Neural cell (in vitro differentiated cells): ENCODE measurements around the gene TTC13. TPM values are rescaled to one million over a fixed set of nuclear protein-coding genes. Genes with fewer than 3 reads are reported as not detected.

Experiments
- H2AFZ ChIP-seq: fragments of 200-600, 300-800 bp; sonication (generic), shearing (Covaris generic); 2 replicates; pipeline ENCODE4 v1.6.0; 2014; ENCODE audit warnings: low read depth, mild to moderate bottlenecking, antibody characterized with exemption, low read length, moderate library complexity
- H3F3A ChIP-seq: fragments of 200-600 bp; shearing (Covaris generic); 2 replicates; pipeline ENCODE4 v1.6.1; 2016; ENCODE audit warnings: mild to moderate bottlenecking, moderate library complexity, mixed read lengths, antibody characterized with exemption, low read length; ENCODE audit not compliant: insufficient read depth, poor library complexity, severe bottlenecking
- H3K27ac ChIP-seq: fragments of 200-600, 300-800 bp; sonication (generic), shearing (Covaris generic); 2 replicates; pipeline ENCODE4 v1.5.1; 2014; ENCODE audit warnings: mild to moderate bottlenecking, low read length, moderate library complexity
- H3K27me3 ChIP-seq: fragments of 300-800, 200-600 bp; sonication (generic), shearing (Covaris generic); 2 replicates; pipeline ENCODE4 v1.6.0; 2014; ENCODE audit warnings: mild to moderate bottlenecking, low read depth, low read length, moderate library complexity; ENCODE audit not compliant: insufficient read depth
- H3K36me3 ChIP-seq: fragments of 300-800, 200-600 bp; sonication (generic), shearing (Covaris generic); 2 replicates; pipeline ENCODE4 v1.5.1; 2014; ENCODE audit warnings: mild to moderate bottlenecking, antibody characterized with exemption, low read length, moderate library complexity; ENCODE audit not compliant: insufficient read depth
- H3K4me2 ChIP-seq: fragments of 300-800, 200-600 bp; sonication (generic), shearing (Covaris generic); 2 replicates; pipeline ENCODE4 v1.6.0; 2014; ENCODE audit warnings: mild to moderate bottlenecking, low read length
- H3K4me3 ChIP-seq: fragments of 300-800, 200-600 bp; sonication (generic), shearing (Covaris generic); 2 replicates; pipeline ENCODE4 v1.5.1; 2014; ENCODE audit warnings: mild to moderate bottlenecking, low read length, moderate library complexity
- H3K79me2 ChIP-seq: fragments of 200-600 bp; shearing (Covaris generic); replicated peaks from 2 replicates; pipeline ENCODE4 v1.6.0; 2014; ENCODE audit warnings: mild to moderate bottlenecking, low read length, moderate library complexity; ENCODE audit not compliant: insufficient read depth
- H3K9ac ChIP-seq: fragments of 300-800, 200-600 bp; sonication (generic), shearing (Covaris generic); 2 replicates; pipeline ENCODE4 v1.6.1; 2016; ENCODE audit warnings: mild to moderate bottlenecking, low read length, mixed read lengths
- H3K9me2 ChIP-seq: fragments of 200-600 bp; shearing (Covaris generic); 2 replicates; pipeline ENCODE4 v1.6.1; 2016; ENCODE audit warnings: mild to moderate bottlenecking, low read length, mixed read lengths; ENCODE audit not compliant: insufficient read depth
- H3K9me3 ChIP-seq: fragments of 200-600, 300-800 bp; sonication (generic), shearing (Covaris generic); 2 replicates; pipeline ENCODE4 v1.6.1; 2016; ENCODE audit warnings: mild to moderate bottlenecking, mixed run types, low read length, moderate library complexity, mixed read lengths
- H4K20me1 ChIP-seq: fragments of 200-600 bp; shearing (Covaris generic); 2 replicates; pipeline ENCODE4 v1.6.1; 2016; ENCODE audit warnings: mild to moderate bottlenecking, mixed run types; ENCODE audit not compliant: insufficient read depth
- EP300 ChIP-seq: fragments of 450-650 bp; conservative IDR thresholded peaks from 2 replicates; pipeline ENCODE4 v1.6.1; 2014; ENCODE audit warnings: antibody characterized with exemption, mild to moderate bottlenecking, moderate library complexity; ENCODE audit not compliant: poor library complexity, severe bottlenecking
- EZH2 ChIP-seq: fragments of 200-600, 300-800 bp; shearing (Covaris generic), sonication (generic); IDR thresholded peaks from 2 replicates; pipeline ENCODE4 v1.6.1; 2014; ENCODE audit warnings: antibody characterized with exemption, low read length, borderline replicate concordance, mild to moderate bottlenecking; ENCODE audit not compliant: insufficient read depth, poor library complexity, severe bottlenecking
- MXI1 ChIP-seq: fragments of 450-650 bp; conservative IDR thresholded peaks from 2 replicates; pipeline ENCODE4 v1.6.1; 2014; ENCODE audit warnings: antibody characterized with exemption, mild to moderate bottlenecking; ENCODE audit not compliant: poor library complexity, severe bottlenecking
- POLR2AphosphoS5 ChIP-seq: IDR thresholded peaks from 2 replicates; pipeline ENCODE4 v1.6.1; 2012
- RAD21 ChIP-seq: fragments of 450-650 bp; conservative IDR thresholded peaks from 2 replicates; pipeline ENCODE4 v1.6.1; 2014; ENCODE audit warnings: antibody characterized with exemption, mild to moderate bottlenecking, moderate library complexity
- SMC3 ChIP-seq: fragments of 450-650 bp; conservative IDR thresholded peaks from 2 replicates; pipeline ENCODE4 v1.6.1; 2014; ENCODE audit warnings: antibody characterized with exemption, mild to moderate bottlenecking, moderate library complexity; ENCODE audit not compliant: poor library complexity
- TAF1 ChIP-seq: IDR thresholded peaks from 2 replicates; pipeline ENCODE4 v1.6.1; 2012; ENCODE audit warnings: low read depth
- polyA plus RNA-seq: library from polyadenylated mRNA; depleted of rRNA; stranded (reverse); fragments of >200 nt; gene quantifications from 2 replicates; pipeline ENCODE4 v1.2.3, GENCODE V29; 2014
- TF ChIP-seq, protein P1 (sequence below): fragments of 450-650 bp; IDR thresholded peaks from 2 replicates; pipeline ENCODE4 v1.5.1; 2014; ENCODE audit warnings: antibody characterized with exemption, mild to moderate bottlenecking, moderate library complexity; ENCODE audit not compliant: poor library complexity, severe bottlenecking
- TF ChIP-seq, protein P2 (sequence below): IDR thresholded peaks from 2 replicates; pipeline ENCODE4 v1.6.1; 2012; ENCODE audit warnings: borderline replicate concordance

The TTC13 gene
- polyA plus RNA-seq, 1 donor from 2014 or later, result 33.8 TPM

DNA sequence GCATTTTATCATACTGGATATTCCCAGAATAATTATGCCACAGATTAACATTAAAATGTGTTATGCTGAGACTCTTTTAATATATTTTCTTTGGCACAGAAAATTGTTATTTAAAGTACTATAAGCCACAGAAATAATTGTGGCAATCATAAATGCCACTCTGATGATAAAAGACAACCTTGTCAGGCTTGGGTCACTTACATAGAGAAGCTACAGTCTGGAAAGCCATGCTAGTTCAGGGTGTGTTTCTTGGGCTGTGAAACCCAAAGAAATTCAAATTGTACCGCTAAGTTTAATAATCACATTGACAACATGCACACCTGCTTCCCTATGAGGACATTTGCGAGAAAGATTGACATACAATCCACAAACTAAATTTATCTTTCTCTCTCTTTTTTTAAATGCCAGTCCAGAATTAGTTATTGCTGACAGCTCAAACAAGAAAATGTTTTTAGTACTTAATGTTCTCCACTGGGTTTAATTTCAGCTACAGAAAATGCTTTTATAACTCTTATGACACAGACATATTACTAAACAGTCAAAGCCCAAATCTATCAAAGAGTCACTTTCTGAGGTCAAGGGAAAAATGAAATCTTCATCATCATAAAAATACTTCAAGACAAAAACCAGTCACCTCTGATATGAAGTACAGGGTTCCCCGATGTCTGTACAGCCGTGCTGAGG, 38.7 kb downstream of the TTC13 start:
- H3K4me3 ChIP-seq, result no peak overlapping the region
- no peaks in the 10 kb centered on the region for H4K20me1 ChIP-seq
- H3K9me2 ChIP-seq, result no peaks in the 10 kb centered on the region
- no peak overlapping the region for H2AFZ ChIP-seq
- no peaks in the 10 kb centered on the region for H3K27me3 ChIP-seq
- no peaks in the 10 kb centered on the region for H3K79me2 ChIP-seq
- H3K27ac ChIP-seq, result no peak overlapping the region
- H3K9me3 ChIP-seq, result no peaks in the 10 kb centered on the region
- H3K36me3 ChIP-seq, result no peaks in the 10 kb centered on the region
- H3K9ac ChIP-seq, result no peak overlapping the region
- TF ChIP-seq EP300 (no peak), TAF1 (no peak), SMC3 (no peak), POLR2AphosphoS5 (no peak), EZH2 (no peak)
- TF ChIP-seq, protein P1, sequence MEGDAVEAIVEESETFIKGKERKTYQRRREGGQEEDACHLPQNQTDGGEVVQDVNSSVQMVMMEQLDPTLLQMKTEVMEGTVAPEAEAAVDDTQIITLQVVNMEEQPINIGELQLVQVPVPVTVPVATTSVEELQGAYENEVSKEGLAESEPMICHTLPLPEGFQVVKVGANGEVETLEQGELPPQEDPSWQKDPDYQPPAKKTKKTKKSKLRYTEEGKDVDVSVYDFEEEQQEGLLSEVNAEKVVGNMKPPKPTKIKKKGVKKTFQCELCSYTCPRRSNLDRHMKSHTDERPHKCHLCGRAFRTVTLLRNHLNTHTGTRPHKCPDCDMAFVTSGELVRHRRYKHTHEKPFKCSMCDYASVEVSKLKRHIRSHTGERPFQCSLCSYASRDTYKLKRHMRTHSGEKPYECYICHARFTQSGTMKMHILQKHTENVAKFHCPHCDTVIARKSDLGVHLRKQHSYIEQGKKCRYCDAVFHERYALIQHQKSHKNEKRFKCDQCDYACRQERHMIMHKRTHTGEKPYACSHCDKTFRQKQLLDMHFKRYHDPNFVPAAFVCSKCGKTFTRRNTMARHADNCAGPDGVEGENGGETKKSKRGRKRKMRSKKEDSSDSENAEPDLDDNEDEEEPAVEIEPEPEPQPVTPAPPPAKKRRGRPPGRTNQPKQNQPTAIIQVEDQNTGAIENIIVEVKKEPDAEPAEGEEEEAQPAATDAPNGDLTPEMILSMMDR, result no peak
- H3K4me2 ChIP-seq, result no peak overlapping the region
- no peaks in the 10 kb centered on the region for H3F3A ChIP-seq

DNA sequence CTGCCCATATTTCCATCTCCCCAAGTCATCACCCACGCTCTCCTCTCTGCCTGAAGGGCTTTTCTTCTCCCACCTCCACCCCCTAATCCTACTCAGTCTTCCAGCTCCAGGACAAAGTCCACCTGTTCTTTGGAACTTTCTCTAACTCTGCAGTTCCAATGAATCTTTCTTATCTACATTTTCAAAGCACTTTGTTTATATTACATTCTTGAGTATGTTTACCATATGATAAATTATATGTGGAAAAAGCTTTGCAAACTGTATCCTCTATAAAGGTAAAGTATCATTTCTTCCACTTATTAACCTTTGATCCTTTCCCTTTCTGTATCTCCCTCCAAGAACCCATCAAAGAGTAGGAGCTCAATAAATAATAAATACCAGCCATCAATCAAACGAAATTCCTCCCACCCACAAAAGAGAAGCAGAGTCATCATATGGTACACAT, 39.7 kb downstream of the TTC13 start:
- Histone ChIP-seq H3K4me3 (no peak overlapping the region), H3K9me2 (no peaks in the 10 kb centered on the region), H4K20me1 (no peaks in the 10 kb centered on the region), H3K4me2 (no peak overlapping the region), H3F3A (no peaks in the 10 kb centered on the region), H2AFZ (no peak overlapping the region), H3K79me2 (no peaks in the 10 kb centered on the region), H3K27me3 (no peaks in the 10 kb centered on the region), H3K27ac (no peak overlapping the region), H3K36me3 (no peaks in the 10 kb centered on the region), H3K9me3 (no peaks in the 10 kb centered on the region), H3K9ac (no peak overlapping the region)
- TF ChIP-seq EP300 (no peak), RAD21 (no peak), EZH2 (no peak), POLR2AphosphoS5 (no peak), TAF1 (no peak), SMC3 (no peak), MXI1 (no peak)
- TF ChIP-seq, protein P1, result no peak
- TF ChIP-seq, protein P2, sequence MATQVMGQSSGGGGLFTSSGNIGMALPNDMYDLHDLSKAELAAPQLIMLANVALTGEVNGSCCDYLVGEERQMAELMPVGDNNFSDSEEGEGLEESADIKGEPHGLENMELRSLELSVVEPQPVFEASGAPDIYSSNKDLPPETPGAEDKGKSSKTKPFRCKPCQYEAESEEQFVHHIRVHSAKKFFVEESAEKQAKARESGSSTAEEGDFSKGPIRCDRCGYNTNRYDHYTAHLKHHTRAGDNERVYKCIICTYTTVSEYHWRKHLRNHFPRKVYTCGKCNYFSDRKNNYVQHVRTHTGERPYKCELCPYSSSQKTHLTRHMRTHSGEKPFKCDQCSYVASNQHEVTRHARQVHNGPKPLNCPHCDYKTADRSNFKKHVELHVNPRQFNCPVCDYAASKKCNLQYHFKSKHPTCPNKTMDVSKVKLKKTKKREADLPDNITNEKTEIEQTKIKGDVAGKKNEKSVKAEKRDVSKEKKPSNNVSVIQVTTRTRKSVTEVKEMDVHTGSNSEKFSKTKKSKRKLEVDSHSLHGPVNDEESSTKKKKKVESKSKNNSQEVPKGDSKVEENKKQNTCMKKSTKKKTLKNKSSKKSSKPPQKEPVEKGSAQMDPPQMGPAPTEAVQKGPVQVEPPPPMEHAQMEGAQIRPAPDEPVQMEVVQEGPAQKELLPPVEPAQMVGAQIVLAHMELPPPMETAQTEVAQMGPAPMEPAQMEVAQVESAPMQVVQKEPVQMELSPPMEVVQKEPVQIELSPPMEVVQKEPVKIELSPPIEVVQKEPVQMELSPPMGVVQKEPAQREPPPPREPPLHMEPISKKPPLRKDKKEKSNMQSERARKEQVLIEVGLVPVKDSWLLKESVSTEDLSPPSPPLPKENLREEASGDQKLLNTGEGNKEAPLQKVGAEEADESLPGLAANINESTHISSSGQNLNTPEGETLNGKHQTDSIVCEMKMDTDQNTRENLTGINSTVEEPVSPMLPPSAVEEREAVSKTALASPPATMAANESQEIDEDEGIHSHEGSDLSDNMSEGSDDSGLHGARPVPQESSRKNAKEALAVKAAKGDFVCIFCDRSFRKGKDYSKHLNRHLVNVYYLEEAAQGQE, result no peak
